ENCODE data around the gene ZC3H12D.

ZC3H12D gene

GRCh38 chr6:149458196-149458595 is 26.6 kb downstream of the ZC3H12D start:
- no peak for DNase-seq (ENCODE audit: low read depth)
- TF ChIP-seq, protein P1, sequence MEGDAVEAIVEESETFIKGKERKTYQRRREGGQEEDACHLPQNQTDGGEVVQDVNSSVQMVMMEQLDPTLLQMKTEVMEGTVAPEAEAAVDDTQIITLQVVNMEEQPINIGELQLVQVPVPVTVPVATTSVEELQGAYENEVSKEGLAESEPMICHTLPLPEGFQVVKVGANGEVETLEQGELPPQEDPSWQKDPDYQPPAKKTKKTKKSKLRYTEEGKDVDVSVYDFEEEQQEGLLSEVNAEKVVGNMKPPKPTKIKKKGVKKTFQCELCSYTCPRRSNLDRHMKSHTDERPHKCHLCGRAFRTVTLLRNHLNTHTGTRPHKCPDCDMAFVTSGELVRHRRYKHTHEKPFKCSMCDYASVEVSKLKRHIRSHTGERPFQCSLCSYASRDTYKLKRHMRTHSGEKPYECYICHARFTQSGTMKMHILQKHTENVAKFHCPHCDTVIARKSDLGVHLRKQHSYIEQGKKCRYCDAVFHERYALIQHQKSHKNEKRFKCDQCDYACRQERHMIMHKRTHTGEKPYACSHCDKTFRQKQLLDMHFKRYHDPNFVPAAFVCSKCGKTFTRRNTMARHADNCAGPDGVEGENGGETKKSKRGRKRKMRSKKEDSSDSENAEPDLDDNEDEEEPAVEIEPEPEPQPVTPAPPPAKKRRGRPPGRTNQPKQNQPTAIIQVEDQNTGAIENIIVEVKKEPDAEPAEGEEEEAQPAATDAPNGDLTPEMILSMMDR (IDR thresholded peaks at IDR 0.05; ENCODE audit: low read depth, low read length, missing control alignments), result no peak
- H3K4me3 ChIP-seq (ENCODE audit: low read depth, low read length), result no peak overlapping the region

DNA sequence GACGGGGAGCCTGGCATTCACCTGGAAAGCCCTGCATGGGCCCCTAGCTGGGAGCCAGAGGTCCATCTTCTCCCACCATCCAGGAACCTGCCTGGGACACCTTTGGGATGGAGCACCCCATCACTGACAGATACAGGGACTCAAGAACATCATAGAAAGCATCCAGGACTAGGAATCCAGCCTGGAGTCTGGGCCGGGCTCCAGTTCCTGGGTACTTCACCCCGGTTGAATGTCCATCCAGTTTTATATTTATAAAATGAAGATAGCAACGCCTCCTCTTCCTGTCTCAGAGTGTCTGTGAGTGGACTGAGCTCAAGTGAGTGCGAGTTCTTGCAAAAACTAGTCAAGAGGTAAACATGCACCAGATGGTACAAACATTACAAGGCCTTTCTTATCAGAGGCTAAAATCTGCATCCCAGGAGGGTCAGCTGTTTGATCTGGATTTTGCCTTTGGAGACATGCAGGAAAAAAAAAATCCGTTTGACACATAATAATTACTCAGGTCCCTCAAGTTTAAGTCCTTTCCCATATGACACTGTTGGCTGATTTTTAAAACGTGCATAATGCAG is 27.4 kb downstream of the ZC3H12D start:
- TF ChIP-seq, protein P1 (IDR thresholded peaks at IDR 0.05; ENCODE audit: low read depth, low read length, missing control alignments), result no peak
- no peak for DNase-seq (ENCODE audit: low read depth)

DNA sequence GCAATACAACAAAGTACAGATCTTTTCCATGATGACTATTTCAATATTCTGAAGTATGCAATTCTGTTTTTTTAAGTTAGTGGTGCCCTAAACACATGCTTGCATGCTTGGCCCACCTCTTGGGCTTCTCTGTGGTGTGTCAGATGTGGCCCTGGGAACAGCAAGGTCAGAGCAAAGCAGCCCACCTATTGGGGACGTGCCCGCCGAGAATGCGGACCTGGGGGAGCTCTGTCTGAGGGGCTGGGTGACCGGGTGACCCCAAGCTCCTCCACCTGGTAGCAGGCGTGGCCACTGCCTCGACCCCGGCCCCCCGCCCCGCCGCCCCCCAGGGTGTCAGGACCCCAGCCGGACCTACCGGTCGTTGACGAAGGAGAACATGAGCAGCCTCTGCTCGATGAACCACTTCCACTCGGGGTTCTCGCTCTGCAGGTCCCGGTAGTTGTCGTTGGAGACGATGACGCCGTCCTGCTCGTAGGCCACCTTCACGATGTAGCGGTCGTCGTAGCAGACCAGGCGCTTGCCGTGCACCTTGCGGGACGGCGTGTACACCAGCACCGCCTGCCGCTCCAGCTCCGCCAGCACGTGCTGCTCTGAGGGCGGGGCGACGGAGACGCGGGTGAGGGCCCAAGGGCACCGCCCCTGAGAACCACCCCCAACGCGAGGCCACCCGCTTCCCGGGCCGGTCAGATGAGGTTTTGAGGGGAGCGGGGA is 28.3 kb downstream of the ZC3H12D start:
- no peak for DNase-seq (ENCODE audit: low read depth)
- TF ChIP-seq, protein P1 (IDR thresholded peaks at IDR 0.05; ENCODE audit: low read depth, low read length, missing control alignments), result no peak
- H3K4me3 ChIP-seq (ENCODE audit: low read depth, low read length), result no peak overlapping the region

More for the DNA sequence above, 27.4 kb downstream of the ZC3H12D start:
- no peak overlapping the region for H3K4me3 ChIP-seq (ENCODE audit: low read depth, low read length)

GRCh38 chr6:149455031-149455732 is 29.6 kb downstream of the ZC3H12D start:
- no peak overlapping the region for H3K4me3 ChIP-seq (ENCODE audit: low read depth, low read length)
- TF ChIP-seq, protein P1 (IDR thresholded peaks at IDR 0.05; ENCODE audit: low read depth, low read length, missing control alignments), result no peak
- DNase-seq (ENCODE audit: low read depth), result no peak

- DNase-seq (ENCODE audit: low read depth), result no peak
- no peak overlapping the region for H3K4me3 ChIP-seq (ENCODE audit: low read depth, low read length)
- TF ChIP-seq, protein P1 (IDR thresholded peaks at IDR 0.05; ENCODE audit: low read depth, low read length, missing control alignments), result no peak
Measured at GRCh38 chr6:149454346-149454848, 30.4 kb downstream of the ZC3H12D start.

DNA sequence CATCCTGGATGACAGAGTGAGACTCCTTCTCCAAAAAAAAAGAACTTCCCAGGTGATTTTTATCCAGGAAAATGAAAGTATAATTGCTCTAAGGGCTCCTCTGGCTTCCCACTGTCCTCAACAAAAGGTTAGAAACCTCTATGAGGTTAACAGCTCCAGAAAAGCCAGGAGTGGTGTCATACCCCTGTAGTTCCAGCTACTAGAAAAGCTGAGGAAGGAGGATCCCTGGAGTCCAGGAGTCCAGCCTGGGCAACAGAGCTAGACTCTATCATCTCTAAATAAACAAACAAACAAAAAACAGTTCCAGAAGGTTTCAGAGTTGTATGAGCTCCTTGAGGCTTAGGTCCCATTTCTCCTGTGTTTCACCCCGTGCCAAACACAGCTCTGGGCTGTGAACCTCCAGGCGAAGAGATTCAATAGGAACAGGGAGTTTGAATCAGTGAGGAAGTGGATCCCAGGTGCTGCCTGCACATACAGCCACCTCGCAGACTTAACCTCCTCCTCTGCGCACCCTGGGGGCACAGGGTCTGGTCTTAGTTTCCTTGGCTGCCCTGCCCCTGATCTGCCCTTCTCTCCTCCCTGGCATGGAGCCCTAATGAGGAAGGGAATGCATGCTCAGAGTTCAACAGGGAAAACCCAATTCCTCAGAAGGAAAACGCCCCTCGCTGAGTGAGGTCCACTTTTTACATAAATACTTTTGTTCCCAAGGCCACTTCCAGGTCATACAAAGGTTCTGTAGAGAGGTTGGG is 31.0 kb downstream of the ZC3H12D start:
- no peak for DNase-seq (ENCODE audit: low read depth)
- TF ChIP-seq, protein P1 (IDR thresholded peaks at IDR 0.05; ENCODE audit: low read depth, low read length, missing control alignments), result no peak
- H3K4me3 ChIP-seq (ENCODE audit: low read depth, low read length), result no peak overlapping the region
